ENCODE data around the gene HDGFL2.

Gene HDGFL2

DNA sequence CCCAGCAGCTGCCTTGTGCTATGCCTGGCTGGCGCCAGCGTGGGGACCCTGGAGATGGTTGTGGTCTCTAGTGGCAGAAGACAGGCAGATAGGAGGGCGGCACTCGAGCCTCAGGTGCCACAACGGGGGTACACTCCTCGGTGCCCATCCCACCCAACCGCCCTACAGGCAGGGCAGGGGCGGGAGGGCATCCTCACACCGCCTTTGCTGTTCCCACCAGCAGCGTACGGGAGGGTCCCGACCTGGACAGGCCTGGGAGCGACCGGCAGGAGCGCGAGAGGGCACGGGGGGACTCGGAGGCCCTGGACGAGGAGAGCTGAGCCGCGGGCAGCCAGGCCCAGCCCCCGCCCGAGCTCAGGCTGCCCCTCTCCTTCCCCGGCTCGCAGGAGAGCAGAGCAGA, 29.6 kb downstream of the HDGFL2 start:
- no peaks in the 10 kb centered on the region for H3K27me3 ChIP-seq (replicated peaks; ENCODE audit: control insufficient read depth, insufficient read depth, low read length)
- H3K4me3 ChIP-seq (replicated peaks; ENCODE audit: low read depth, low read length): no peak overlapping the region
- TF ChIP-seq, protein P1, sequence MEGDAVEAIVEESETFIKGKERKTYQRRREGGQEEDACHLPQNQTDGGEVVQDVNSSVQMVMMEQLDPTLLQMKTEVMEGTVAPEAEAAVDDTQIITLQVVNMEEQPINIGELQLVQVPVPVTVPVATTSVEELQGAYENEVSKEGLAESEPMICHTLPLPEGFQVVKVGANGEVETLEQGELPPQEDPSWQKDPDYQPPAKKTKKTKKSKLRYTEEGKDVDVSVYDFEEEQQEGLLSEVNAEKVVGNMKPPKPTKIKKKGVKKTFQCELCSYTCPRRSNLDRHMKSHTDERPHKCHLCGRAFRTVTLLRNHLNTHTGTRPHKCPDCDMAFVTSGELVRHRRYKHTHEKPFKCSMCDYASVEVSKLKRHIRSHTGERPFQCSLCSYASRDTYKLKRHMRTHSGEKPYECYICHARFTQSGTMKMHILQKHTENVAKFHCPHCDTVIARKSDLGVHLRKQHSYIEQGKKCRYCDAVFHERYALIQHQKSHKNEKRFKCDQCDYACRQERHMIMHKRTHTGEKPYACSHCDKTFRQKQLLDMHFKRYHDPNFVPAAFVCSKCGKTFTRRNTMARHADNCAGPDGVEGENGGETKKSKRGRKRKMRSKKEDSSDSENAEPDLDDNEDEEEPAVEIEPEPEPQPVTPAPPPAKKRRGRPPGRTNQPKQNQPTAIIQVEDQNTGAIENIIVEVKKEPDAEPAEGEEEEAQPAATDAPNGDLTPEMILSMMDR (IDR thresholded peaks at IDR 0.05; ENCODE audit: insufficient read depth, low read length, poor library complexity, severe bottlenecking): no peak
- peaks cover 29% of the 10 kb centered on the region for H3K36me3 ChIP-seq (ENCODE audit: control insufficient read depth, insufficient read depth, low read length)
- DNase-seq (ENCODE audit: extremely low read depth, insufficient read length): no peak

DNA sequence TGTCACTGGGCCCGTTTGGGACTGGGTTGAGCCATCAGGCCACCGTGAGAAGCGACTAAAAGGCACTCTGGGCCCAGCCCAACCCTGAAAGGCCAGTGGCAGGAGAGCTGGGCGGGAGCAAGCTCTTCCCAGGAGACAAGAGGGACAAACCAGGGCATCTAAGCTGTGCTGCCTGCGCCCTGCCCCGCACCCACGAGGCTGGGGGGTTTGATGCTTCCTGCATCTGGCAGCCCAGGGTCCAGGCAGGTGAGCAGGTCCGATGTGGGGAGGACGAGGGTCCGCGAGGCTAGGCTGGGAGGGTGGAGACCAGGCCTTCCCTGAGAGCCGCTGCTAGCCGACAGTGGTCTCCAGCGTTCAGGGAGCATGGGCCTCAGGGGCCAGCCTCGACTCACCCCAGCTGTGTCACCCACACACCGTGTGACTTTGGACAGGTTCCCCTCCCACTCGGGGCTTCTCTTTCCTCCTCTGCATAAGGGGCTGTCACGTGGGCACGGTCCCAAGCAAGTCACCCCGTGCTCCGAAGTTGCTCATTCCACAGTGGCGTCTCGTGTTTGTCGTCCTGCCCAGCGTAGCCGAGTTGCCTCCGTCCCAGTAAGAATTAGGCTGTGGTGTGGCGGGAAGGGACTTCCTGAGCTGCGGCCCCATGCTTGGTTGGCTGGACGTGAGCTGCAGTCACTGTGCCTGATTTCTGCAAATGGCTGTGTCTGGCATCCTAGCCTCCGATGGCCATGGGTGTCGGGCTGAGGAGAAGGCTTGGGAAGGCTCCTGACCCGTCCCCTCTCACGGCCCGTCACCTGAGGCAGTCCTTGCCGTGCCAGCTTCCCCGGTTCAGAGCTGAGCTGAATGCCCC, 30.4 kb downstream of the HDGFL2 start:
- TF ChIP-seq, protein P1 (IDR thresholded peaks at IDR 0.05; ENCODE audit: insufficient read depth, low read length, poor library complexity, severe bottlenecking): no peak
- Histone ChIP-seq H3K27me3 (replicated peaks; ENCODE audit: control insufficient read depth, insufficient read depth, low read length) (no peaks in the 10 kb centered on the region), H3K4me3 (replicated peaks; ENCODE audit: low read depth, low read length) (no peak overlapping the region), H3K36me3 (ENCODE audit: control insufficient read depth, insufficient read depth, low read length) (peaks cover 29% of the 10 kb centered on the region)
- no peak for DNase-seq (ENCODE audit: extremely low read depth, insufficient read length)

DNA sequence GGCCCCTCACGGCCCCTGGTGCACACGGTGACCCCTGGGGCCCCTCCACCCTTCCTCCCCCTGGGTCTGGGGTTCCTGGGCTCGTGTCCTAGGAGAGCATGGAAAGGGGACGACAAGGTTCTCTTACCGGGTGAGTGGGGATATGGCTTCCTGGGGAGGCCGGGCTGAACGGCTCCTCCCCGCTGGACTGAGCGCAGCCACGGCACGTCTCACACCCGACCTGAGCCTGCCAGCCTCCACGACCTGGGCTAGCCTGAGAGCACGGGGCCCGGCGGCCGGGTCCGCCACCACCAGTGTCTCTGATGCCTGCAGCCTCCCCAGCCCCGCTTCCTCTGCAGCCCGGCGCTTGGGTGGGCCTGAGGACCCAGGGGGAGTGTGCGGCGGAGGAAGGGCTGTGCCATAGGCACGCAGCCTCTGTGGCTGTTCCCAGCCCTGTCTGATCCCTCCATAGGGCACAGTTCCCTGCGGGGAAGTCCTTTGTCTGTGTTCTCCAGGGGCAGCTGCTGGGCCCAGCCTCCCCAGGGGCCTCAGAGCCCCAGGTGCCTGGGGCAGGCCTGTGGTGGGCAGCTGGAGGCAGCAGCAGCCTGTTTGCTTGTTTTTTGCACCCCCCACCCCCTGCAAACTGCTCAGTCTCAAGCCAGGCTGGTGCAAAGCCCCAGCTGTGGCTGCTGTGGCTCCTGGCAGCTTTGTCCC, 31.2 kb downstream of the HDGFL2 start:
- no peak overlapping the region for H3K4me3 ChIP-seq (replicated peaks; ENCODE audit: low read depth, low read length)
- peaks cover 25% of the 10 kb centered on the region for H3K36me3 ChIP-seq (ENCODE audit: control insufficient read depth, insufficient read depth, low read length)
- TF ChIP-seq, protein P1 (IDR thresholded peaks at IDR 0.05; ENCODE audit: insufficient read depth, low read length, poor library complexity, severe bottlenecking): no peak
- DNase-seq (ENCODE audit: extremely low read depth, insufficient read length): no peak
- no peaks in the 10 kb centered on the region for H3K27me3 ChIP-seq (replicated peaks; ENCODE audit: control insufficient read depth, insufficient read depth, low read length)

DNA sequence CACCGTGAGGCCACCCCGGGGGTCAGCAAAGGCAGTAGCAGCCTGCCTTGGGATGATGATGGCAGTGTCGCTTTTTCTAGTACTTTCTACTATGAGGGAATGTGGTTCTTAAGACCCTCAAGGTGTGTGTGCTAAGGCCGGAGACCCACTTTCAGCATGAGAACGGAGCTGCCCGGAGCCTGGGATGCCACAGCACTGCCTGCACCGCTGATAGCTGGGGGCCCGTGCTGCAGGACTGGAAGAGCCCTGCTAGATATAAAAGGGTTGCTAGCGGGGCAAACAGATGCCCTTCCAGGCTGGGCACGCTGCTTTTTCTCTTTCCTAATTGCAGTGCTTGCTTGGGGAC, 31.7 kb downstream of the HDGFL2 start:
- DNase-seq (ENCODE audit: extremely low read depth, insufficient read length): no peak
- Histone ChIP-seq H3K36me3 (ENCODE audit: control insufficient read depth, insufficient read depth, low read length) (peaks cover 22% of the 10 kb centered on the region), H3K27me3 (replicated peaks; ENCODE audit: control insufficient read depth, insufficient read depth, low read length) (no peaks in the 10 kb centered on the region), H3K4me3 (replicated peaks; ENCODE audit: low read depth, low read length) (no peak overlapping the region)
- TF ChIP-seq, protein P1 (IDR thresholded peaks at IDR 0.05; ENCODE audit: insufficient read depth, low read length, poor library complexity, severe bottlenecking): no peak

DNA sequence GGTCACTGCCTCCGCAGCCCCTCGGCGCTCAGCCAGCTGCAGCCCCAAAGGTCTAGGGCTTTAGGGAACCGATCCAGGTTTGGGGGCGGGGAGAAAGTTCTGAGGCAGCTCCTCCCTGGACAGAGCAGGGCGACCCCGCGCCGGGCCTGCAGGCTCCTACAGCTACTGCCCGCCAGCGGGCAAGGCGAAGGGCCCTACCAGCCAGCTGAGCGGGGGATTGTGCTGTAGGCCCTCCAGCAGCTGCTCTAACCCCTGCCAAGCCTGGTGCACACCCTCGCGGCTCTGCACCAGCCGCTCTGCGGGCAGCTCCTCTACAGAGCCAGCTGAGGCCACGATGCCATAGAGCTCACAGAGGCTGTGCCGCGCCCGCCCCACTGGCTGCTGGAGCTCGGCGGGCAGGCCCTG, 32.2 kb downstream of the HDGFL2 start:
- peaks cover 22% of the 10 kb centered on the region for H3K36me3 ChIP-seq (ENCODE audit: control insufficient read depth, insufficient read depth, low read length)
- H3K4me3 ChIP-seq (replicated peaks; ENCODE audit: low read depth, low read length): no peak overlapping the region
- DNase-seq (ENCODE audit: extremely low read depth, insufficient read length): no peak
- H3K27me3 ChIP-seq (replicated peaks; ENCODE audit: control insufficient read depth, insufficient read depth, low read length): no peaks in the 10 kb centered on the region
- TF ChIP-seq, protein P1 (IDR thresholded peaks at IDR 0.05; ENCODE audit: insufficient read depth, low read length, poor library complexity, severe bottlenecking): no peak
